A549 (cell line): ENCODE results near the gene C2CD3. TPM values are rescaled to one million over a fixed set of nuclear protein-coding genes. Genes with fewer than 3 reads are reported as not detected.
"Not testable (repeated sequence)": the region's sequence is repeated elsewhere in the genome, so short reads cannot be mapped to it uniquely, and the experiment has no call there.

Source experiments
- ATAC-seq, 2 experiments: fragments of 200-7000 bp in 1 of 2; fragments of >200 bp in 1 of 2; cut with Nextera tagmentation in 1 of 2; cut with Tn5 transposase in 1 of 2; 3 replicates each; pipeline versions ENCODE4 v1.8.0 to v1.9.1; 2018 to 2020; ENCODE audit warnings: mild to moderate bottlenecking in 1 of 2, moderate library complexity in 1 of 2
- CTCF ChIA-PET: fragments of 300-600 bp; sonication (Branson Sonifier 250); formaldehyde crosslinking; extraction: SDS; loops from one replicate; lab custom pipeline; 2021; ENCODE audit warnings: antibody characterized with exemption, inconsistent platforms; lab: Yijun Ruan, JAX
- POLR2A ChIA-PET: fragments of 350-600 bp; formaldehyde crosslinking; extraction: SDS; loops from one replicate; lab custom pipeline; 2021; ENCODE audit warnings: antibody characterized with exemption, inconsistent platforms; lab: Yijun Ruan, JAX
- DNase-seq, 2 experiments: peaks; one replicate each; pipeline versions ENCODE4 v3.0.0 to v3.0.0-alpha.2; 2011 to 2016; ENCODE audit warnings: low read depth in 1 of 2, low spot score in 1 of 2
- FAIRE-seq: peaks from 2 replicates; lab custom pipeline; 2011; peaks lifted over from hg19 to GRCh38; lab: Jason Lieb, UNC
- H3K27ac ChIP-seq, 2 experiments: fragments of >200 bp; sonication (Bioruptor Twin); formaldehyde crosslinking; 3 replicates each; pipeline ENCODE4 v1.5.1; 2016 to 2017
- H3K4me1 ChIP-seq: fragments of >200 bp; sonication (Bioruptor Twin); formaldehyde crosslinking; 3 replicates; pipeline ENCODE4 v1.6.1; 2016
- H3K4me2 ChIP-seq: fragments of >200 bp; sonication (Bioruptor Twin); formaldehyde crosslinking; 3 replicates; pipeline ENCODE4 v1.6.1; 2016
- H3K4me3 ChIP-seq: fragments of >200 bp; sonication (Bioruptor Twin); formaldehyde crosslinking; 3 replicates; pipeline ENCODE4 v1.5.1; 2016
- H3K9me3 ChIP-seq: fragments of >200 bp; sonication (Bioruptor Twin); formaldehyde crosslinking; 3 replicates; pipeline ENCODE4 v1.6.1; 2016
- CBX2 ChIP-seq: fragments of 200-600 bp; sonication (generic); IDR thresholded peaks from 2 replicates; pipeline ENCODE4 v1.6.1; 2016; ENCODE audit warnings: low read depth, mild to moderate bottlenecking, borderline replicate concordance
- CEBPB ChIP-seq, 2 experiments: fragments of >200 bp in 1 of 2; sonication (Bioruptor Twin) in 1 of 2; formaldehyde crosslinking in 1 of 2; IDR thresholded peaks; 2 replicates each; pipeline ENCODE4 v1.6.1; 2012 to 2016
- EHF ChIP-seq: fragments of 250-450 bp; sonication (Bioruptor Pico); IDR thresholded peaks from 2 replicates; pipeline ENCODE4 v1.5.0; 2020; ENCODE audit warnings: mild to moderate bottlenecking
- EP300 ChIP-seq, 2 experiments: fragments of >200 bp; sonication (Bioruptor Twin); formaldehyde crosslinking; IDR thresholded peaks; 2 replicates in 1 of 2; 3 replicates in 1 of 2; pipeline ENCODE4 v1.6.1; 2016 to 2017
- ESRRA ChIP-seq: fragments of 150-350 bp; IDR thresholded peaks from 2 replicates; pipeline ENCODE4 v1.6.1; 2014; ENCODE audit warnings: mild to moderate bottlenecking, low read length, borderline replicate concordance
- FOSL2 ChIP-seq, 2 experiments: fragments of 450-650 bp in 1 of 2; fragments of >200 bp in 1 of 2; sonication (Bioruptor Twin) in 1 of 2; formaldehyde crosslinking; IDR thresholded peaks; 2 replicates each; pipeline versions ENCODE4 v1.5.0 to v1.6.1; 2016 to 2020; ENCODE audit warnings: mild to moderate bottlenecking in 1 of 2, moderate library complexity in 1 of 2
- JUN ChIP-seq, 2 experiments: fragments of >200 bp; sonication (Bioruptor Twin); formaldehyde crosslinking; IDR thresholded peaks; 2 replicates in 1 of 2; 3 replicates in 1 of 2; pipeline ENCODE4 v1.6.1; 2016 to 2017
- JUNB ChIP-seq: fragments of >200 bp; sonication (Bioruptor Twin); formaldehyde crosslinking; IDR thresholded peaks from 2 replicates; pipeline ENCODE4 v1.6.1; 2016
- MAFK ChIP-seq: fragments of 450-650 bp; IDR thresholded peaks from 2 replicates; pipeline ENCODE4 v1.6.1; 2014; ENCODE audit not compliant: partially characterized antibody
- NFE2L2 ChIP-seq: fragments of 150-350 bp; conservative IDR thresholded peaks from 2 replicates; pipeline ENCODE4 v1.6.1; 2014; ENCODE audit warnings: low read length
- NPAS2 ChIP-seq: fragments of 250-450 bp; sonication (Bioruptor Pico); IDR thresholded peaks from 2 replicates; pipeline ENCODE4 v1.8.0; 2022; ENCODE audit warnings: mild to moderate bottlenecking, moderate library complexity, borderline replicate concordance
- NR3C1 ChIP-seq: fragments of >200 bp; sonication (Bioruptor Twin); formaldehyde crosslinking; IDR thresholded peaks from 3 replicates; pipeline ENCODE4 v1.6.1; 2017
- POLR2A ChIP-seq: IDR thresholded peaks from 2 replicates; pipeline ENCODE4 v1.6.1; 2012; ENCODE audit warnings: mild to moderate bottlenecking, low read length
- RCOR1 ChIP-seq: fragments of 150-350 bp; IDR thresholded peaks from 2 replicates; pipeline ENCODE4 v1.6.1; 2014; ENCODE audit warnings: antibody characterized with exemption, low read length, low read depth
- SMC3 ChIP-seq: fragments of >200 bp; sonication (Bioruptor Twin); formaldehyde crosslinking; IDR thresholded peaks from 3 replicates; pipeline ENCODE4 v1.6.1; 2018; ENCODE audit warnings: inconsistent platforms
- TFCP2L1 ChIP-seq: fragments of 250-450 bp; sonication (Bioruptor Pico); IDR thresholded peaks from 2 replicates; pipeline ENCODE4 v1.5.0; 2021; ENCODE audit warnings: mild to moderate bottlenecking
- TP53 ChIP-seq: fragments of 250-450 bp; sonication (Bioruptor Pico); IDR thresholded peaks from 2 replicates; pipeline ENCODE4 v1.5.0; 2021; ENCODE audit warnings: mild to moderate bottlenecking, moderate library complexity
- ZC3H11A ChIP-seq: fragments of 450-650 bp; IDR thresholded peaks from 2 replicates; pipeline ENCODE4 v1.6.1; 2014; ENCODE audit warnings: antibody characterized with exemption, mild to moderate bottlenecking
- ZNF302 ChIP-seq: fragments of 250-450 bp; sonication (Bioruptor Pico); IDR thresholded peaks from 2 replicates; pipeline ENCODE4 v1.9.0; 2021; ENCODE audit warnings: inconsistent platforms, mild to moderate bottlenecking, moderate library complexity
- WGBS: methylation state at CpG from one replicate; pipeline ENCODE4 v1.1.6; 2017; ENCODE audit errors: missing lambda C conversion rate; 5-methylcytosine and 5-hydroxymethylcytosine counted together
- polyA plus RNA-seq, 4 experiments: library from polyadenylated mRNA; depleted of rRNA in 3 of 4; stranded (reverse); fragments of >200 nt; fragmentation: RNase III in 1 of 4; extraction: RNeasy Plus Mini Kit Qiagen cat#74134 plus additional on column Dnase treatment in 1 of 4; gene quantifications; 2 replicates in 3 of 4; 3 replicates in 1 of 4; pipeline ENCODE4 v1.2.3, GENCODE V29; 2011 to 2017
- TF ChIP-seq, protein P1 (sequence below): fragments of >200 bp; sonication (Bioruptor Twin); formaldehyde crosslinking; IDR thresholded peaks from 3 replicates; pipeline ENCODE4 v1.5.1; 2016
- TF ChIP-seq, protein P2 (sequence below): IDR thresholded peaks from 2 replicates; pipeline ENCODE4 v1.6.1; 2012
- TF ChIP-seq, protein P3 (sequence below): IDR thresholded peaks from 2 replicates; pipeline ENCODE4 v1.6.1; 2012
- TF ChIP-seq, protein P4 (sequence below): fragments of >200 bp; sonication (Bioruptor Twin); formaldehyde crosslinking; IDR thresholded peaks from 3 replicates; pipeline ENCODE4 v1.6.1; 2016
- TF ChIP-seq, protein P5 (sequence below): fragments of 250-450 bp; sonication (Bioruptor Pico); IDR thresholded peaks from 2 replicates; pipeline ENCODE4 v1.5.0; 2021; ENCODE audit warnings: mild to moderate bottlenecking, moderate library complexity, borderline replicate concordance

Gene C2CD3
- polyA plus RNA-seq, 2 of the 4 experiments (the other 2 are of a cell fraction) = 15.2 to 19.8 TPM

DNA sequence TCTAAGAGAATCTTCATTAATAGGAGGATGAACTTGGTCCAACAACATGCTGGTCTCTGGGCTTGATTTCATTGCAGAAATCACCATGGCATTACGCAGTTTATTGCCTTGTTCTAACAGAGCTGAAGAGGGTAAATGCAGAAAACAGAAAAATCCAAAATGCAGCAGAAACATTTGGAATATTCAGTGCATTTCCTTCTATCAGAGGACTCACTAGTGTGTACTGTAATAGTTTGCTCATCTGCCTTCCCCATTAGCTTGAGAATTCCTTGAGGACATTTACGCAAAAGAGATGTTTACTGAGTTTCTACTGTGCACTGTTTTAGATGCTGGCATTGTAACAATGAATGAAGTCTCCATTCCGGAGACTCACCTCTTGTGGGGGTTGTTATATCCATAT is 37.4 kb downstream of the C2CD3 start:
- Histone ChIP-seq H3K9me3 (no peaks in the 10 kb centered on the region), H3K27ac (peak overlapping the region; percentile 88 to 90; a peak in 5 of 6 replicates), H3K4me2 (peak overlapping the region; percentile 27)
- TF ChIP-seq CBX2 (no peak), EP300 (IDR thresholded peaks at IDR 0.05) (no peak)
- TF ChIP-seq, all 56 proteins: peak for 0
- peak in 1 of 2 experiments; percentile 17 for DNase-seq
- ChIA-PET CTCF (interaction anchor here (0.6 to 2.4 kb wide), 4 partner anchors 16 to 169 kb away, joined by 3 to 10 read pairs (median 4); partner anchors contain the start of genes C2CD3 and PPME1), POLR2A (no interaction called here)
- Histone ChIP-seq H3K4me3 (no peak overlapping the region), H3K4me1 (peaks cover 54% of the 10 kb centered on the region)
- ATAC-seq = no peak
- no peak for FAIRE-seq
- WGBS = 60% methylated on average over 3 of the region's 3 CpGs

DNA sequence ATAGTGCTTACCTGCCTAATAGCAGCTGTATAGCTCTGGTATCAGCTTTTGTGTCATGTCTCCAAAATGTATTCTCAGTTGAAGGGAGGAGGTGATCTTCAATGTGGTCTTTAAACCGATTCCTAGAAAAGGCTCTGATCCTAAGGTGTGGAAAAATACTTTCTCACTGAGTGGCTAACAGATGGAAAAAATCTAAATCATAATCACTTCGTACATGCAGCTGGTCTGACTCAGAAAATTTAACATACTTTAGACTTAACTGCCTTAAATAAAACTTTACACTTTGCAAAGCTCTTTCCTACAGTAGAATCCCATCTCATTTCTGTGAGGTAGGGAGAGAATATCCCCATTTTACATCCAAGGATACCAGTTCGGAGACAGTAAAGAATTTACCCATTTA is 38.0 kb downstream of the C2CD3 start:
- no peak for FAIRE-seq
- Histone ChIP-seq H3K4me2 (no peak overlapping the region), H3K4me3 (no peak overlapping the region), H3K4me1 (peaks cover 49% of the 10 kb centered on the region), H3K27ac (peak overlapping the region; percentile 12 to 88; a peak in 4 of 6 replicates), H3K9me3 (no peaks in the 10 kb centered on the region)
- TF ChIP-seq ZNF302 (CRISPR knock-in tag) (no peak), EHF (CRISPR knock-in tag) (no peak), EP300 (IDR thresholded peaks at IDR 0.05) (no peak), NPAS2 (CRISPR knock-in tag) (no peak), RCOR1 (no peak), TP53 (CRISPR knock-in tag) (no peak), NR3C1 (no peak), ZC3H11A (no peak), JUN (IDR thresholded peaks at IDR 0.05) (no peak), JUNB (no peak)
- TF ChIP-seq, protein P1, sequence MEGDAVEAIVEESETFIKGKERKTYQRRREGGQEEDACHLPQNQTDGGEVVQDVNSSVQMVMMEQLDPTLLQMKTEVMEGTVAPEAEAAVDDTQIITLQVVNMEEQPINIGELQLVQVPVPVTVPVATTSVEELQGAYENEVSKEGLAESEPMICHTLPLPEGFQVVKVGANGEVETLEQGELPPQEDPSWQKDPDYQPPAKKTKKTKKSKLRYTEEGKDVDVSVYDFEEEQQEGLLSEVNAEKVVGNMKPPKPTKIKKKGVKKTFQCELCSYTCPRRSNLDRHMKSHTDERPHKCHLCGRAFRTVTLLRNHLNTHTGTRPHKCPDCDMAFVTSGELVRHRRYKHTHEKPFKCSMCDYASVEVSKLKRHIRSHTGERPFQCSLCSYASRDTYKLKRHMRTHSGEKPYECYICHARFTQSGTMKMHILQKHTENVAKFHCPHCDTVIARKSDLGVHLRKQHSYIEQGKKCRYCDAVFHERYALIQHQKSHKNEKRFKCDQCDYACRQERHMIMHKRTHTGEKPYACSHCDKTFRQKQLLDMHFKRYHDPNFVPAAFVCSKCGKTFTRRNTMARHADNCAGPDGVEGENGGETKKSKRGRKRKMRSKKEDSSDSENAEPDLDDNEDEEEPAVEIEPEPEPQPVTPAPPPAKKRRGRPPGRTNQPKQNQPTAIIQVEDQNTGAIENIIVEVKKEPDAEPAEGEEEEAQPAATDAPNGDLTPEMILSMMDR = no peak
- TF ChIP-seq, protein P2, sequence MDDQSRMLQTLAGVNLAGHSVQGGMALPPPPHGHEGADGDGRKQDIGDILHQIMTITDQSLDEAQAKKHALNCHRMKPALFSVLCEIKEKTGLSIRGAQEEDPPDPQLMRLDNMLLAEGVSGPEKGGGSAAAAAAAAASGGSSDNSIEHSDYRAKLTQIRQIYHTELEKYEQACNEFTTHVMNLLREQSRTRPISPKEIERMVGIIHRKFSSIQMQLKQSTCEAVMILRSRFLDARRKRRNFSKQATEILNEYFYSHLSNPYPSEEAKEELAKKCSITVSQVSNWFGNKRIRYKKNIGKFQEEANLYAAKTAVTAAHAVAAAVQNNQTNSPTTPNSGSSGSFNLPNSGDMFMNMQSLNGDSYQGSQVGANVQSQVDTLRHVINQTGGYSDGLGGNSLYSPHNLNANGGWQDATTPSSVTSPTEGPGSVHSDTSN = no peak
- TF ChIP-seq, protein P3, sequence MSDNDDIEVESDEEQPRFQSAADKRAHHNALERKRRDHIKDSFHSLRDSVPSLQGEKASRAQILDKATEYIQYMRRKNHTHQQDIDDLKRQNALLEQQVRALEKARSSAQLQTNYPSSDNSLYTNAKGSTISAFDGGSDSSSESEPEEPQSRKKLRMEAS = no peak
- no peak for ATAC-seq
- DNase-seq = no peak
- ChIA-PET CTCF (interaction anchor here (0.6 to 1.6 kb wide), 5 partner anchors 10 to 168 kb away, joined by 3 to 7 read pairs (median 4); partner anchors contain the start of genes C2CD3 and PPME1), POLR2A (no interaction called here)
- 86% methylated on average over 3 of the region's 3 CpGs for WGBS

DNA sequence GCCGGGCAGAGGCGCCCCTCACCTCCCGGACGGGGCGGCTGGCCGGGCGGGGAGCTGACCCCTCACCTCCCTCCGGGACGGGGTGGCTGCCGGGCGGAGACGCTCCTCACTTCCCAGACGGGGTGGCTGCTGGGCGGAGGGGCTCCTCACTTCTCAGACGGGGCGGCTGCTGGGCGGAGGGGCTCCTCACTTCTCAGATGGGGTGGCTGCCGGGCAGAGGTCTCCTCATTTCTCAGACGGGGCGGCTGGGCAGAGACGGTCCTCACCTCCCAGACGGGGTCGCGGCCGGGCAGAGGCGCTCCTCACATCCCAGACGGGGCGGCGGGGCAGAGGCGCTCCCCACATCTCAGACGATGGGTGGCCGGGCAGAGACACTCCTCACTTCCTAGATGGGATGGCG is 41.7 kb downstream of the C2CD3 start:
- DNase-seq, CTCF ChIA-PET, H3K27ac ChIP-seq, H3K4me3 ChIP-seq, POLR2A ChIA-PET, H3K9me3 ChIP-seq, FAIRE-seq, ATAC-seq, H3K4me2 ChIP-seq: not testable (repeated sequence)
- peaks cover 21% of the 10 kb centered on the region for H3K4me1 ChIP-seq
- no CpG with 5 or more reads among the region's 33 CpGs for WGBS

DNA sequence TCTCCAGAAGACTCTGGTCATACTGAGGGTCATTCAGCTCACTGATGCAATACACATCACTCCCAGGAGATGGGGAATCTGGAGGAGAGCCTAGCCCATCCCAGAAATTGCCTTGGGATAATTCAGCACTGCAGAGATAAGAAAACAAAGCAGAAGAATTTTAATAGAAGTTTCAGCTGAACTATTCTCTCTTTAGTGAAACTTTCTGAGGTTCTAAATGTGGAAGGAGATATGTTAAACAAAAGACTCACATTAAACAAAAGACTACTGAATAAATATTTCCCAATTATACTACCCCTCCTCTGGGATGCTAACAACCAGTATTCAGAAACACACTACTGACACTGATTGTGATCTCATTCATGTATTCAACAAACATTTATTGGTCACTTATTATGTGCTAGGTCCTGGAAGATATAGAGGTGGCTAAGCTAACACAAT is 47.8 kb downstream of the C2CD3 start:
- POLR2A ChIA-PET = interaction anchor here (1.0 to 1.2 kb wide), 2 partner anchors 48 to 141 kb away, joined by 4 read pairs; partner anchors contain the start of genes C2CD3, PPME1 and UCP2
- H3K27ac ChIP-seq = peak overlapping the region; percentile 61 to 83
- H3K4me3 ChIP-seq = no peak overlapping the region
- peak; percentile 29 to 79 for DNase-seq
- FAIRE-seq = peak; percentile 39
- H3K4me1 ChIP-seq = peaks cover 32% of the 10 kb centered on the region
- CTCF ChIA-PET = interaction anchor here (0.6 to 1.9 kb wide), 10 partner anchors 9 to 886 kb away, joined by 3 to 11 read pairs (median 4); partner anchors contain the start of genes C2CD3 and PPME1
- H3K4me2 ChIP-seq = peak overlapping the region; percentile 53
- peak; percentile 93 to 98 for ATAC-seq
- no peaks in the 10 kb centered on the region for H3K9me3 ChIP-seq
- no peak for TF ChIP-seq FOSL2 (IDR thresholded peaks at IDR 0.05)
- TF ChIP-seq FOSL2 (CRISPR knock-in tag; IDR thresholded peaks at IDR 0.05) = no peak
- TF ChIP-seq NFE2L2 = no peak
- peak; percentile 15 to 72; a peak in 2 of 4 replicates for TF ChIP-seq CEBPB (IDR thresholded peaks at IDR 0.05)
- TF ChIP-seq SMC3 = peak; percentile 27; the same call in 2 of the 3 replicates
- no peak for TF ChIP-seq NPAS2 (CRISPR knock-in tag)
- TF ChIP-seq EP300 (IDR thresholded peaks at IDR 0.05) = peak in 1 of 2 experiments; percentile 21; a peak in 1 of 5 replicates
- TF ChIP-seq, protein P4, sequence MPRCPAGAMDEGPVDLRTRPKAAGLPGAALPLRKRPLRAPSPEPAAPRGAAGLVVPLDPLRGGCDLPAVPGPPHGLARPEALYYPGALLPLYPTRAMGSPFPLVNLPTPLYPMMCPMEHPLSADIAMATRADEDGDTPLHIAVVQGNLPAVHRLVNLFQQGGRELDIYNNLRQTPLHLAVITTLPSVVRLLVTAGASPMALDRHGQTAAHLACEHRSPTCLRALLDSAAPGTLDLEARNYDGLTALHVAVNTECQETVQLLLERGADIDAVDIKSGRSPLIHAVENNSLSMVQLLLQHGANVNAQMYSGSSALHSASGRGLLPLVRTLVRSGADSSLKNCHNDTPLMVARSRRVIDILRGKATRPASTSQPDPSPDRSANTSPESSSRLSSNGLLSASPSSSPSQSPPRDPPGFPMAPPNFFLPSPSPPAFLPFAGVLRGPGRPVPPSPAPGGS = no peak
- TF ChIP-seq, protein P3 = no peak
- no peak for TF ChIP-seq POLR2A
- no peak for TF ChIP-seq TP53 (CRISPR knock-in tag)
- no peak for TF ChIP-seq JUNB
- TF ChIP-seq ESRRA = no peak
- TF ChIP-seq MAFK = no peak
- no peak for TF ChIP-seq TFCP2L1 (CRISPR knock-in tag)
- TF ChIP-seq CBX2 = no peak
- TF ChIP-seq, protein P5, sequence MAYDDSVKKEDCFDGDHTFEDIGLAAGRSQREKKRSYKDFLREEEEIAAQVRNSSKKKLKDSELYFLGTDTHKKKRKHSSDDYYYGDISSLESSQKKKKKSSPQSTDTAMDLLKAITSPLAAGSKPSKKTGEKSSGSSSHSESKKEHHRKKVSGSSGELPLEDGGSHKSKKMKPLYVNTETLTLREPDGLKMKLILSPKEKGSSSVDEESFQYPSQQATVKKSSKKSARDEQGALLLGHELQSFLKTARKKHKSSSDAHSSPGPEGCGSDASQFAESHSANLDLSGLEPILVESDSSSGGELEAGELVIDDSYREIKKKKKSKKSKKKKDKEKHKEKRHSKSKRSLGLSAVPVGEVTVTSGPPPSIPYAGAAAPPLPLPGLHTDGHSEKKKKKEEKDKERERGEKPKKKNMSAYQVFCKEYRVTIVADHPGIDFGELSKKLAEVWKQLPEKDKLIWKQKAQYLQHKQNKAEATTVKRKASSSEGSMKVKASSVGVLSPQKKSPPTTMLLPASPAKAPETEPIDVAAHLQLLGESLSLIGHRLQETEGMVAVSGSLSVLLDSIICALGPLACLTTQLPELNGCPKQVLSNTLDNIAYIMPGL (CRISPR knock-in tag) = no peak
